IMR-90 (cell line): Measurements from ENCODE around the gene ZFPM1.

Experiments used
- CTCF ChIP-seq: conservative IDR thresholded peaks from 2 replicates; pipeline ENCODE4 v1.5.1; 2012; ENCODE audit warnings: mild to moderate bottlenecking, low read depth, low read length, improper control_type of control experiment
- POLR2A ChIP-seq: IDR thresholded peaks from 2 replicates; pipeline ENCODE4 v1.6.1; 2012; ENCODE audit warnings: mild to moderate bottlenecking, low read depth, low read length
- SMC3 ChIP-seq: fragments of 150-350 bp; IDR thresholded peaks from 2 replicates; pipeline ENCODE4 v1.6.1; 2016; ENCODE audit warnings: low read depth, mild to moderate bottlenecking, antibody characterized with exemption, low read length, moderate library complexity

- TF ChIP-seq SMC3, result no peak
- no peak for TF ChIP-seq POLR2A
- TF ChIP-seq CTCF, result no peak
Measured at GRCh38 chr16:88444826-88445582, 8.1 kb upstream of the ZFPM1 start.
